Measurements from ENCODE around the gene AKAP5.

AKAP5 gene

GRCh38 chr14:64468451-64468850, 3.2 kb downstream of the AKAP5 start:
- Histone ChIP-seq H3K23ac (ENCODE audit: low read length) (no peak overlapping the region), H2BK15ac (replicated peaks; ENCODE audit: low read depth) (no peak overlapping the region), H2AK5ac (ENCODE audit: low read length) (no peak overlapping the region), H3K79me1 (ENCODE audit: low read length) (no peaks in the 10 kb centered on the region), H3K27ac (ENCODE audit: low read depth, low read length) (no peak overlapping the region), H3K56ac (ENCODE audit: low read length) (no peak overlapping the region), H3K36me3 (ENCODE audit: control insufficient read depth, insufficient read depth, low read length) (no peaks in the 10 kb centered on the region), H3K4me1 (ENCODE audit: control insufficient read depth, low read depth, low read length) (no peaks in the 10 kb centered on the region), H2BK120ac (ENCODE audit: low read depth, low read length) (no peak overlapping the region), H3K9ac (ENCODE audit: low read length) (no peak overlapping the region), H3K79me2 (ENCODE audit: control insufficient read depth, insufficient read depth, low read length) (no peaks in the 10 kb centered on the region), H3K18ac (ENCODE audit: low read length) (no peak overlapping the region), H2BK5ac (ENCODE audit: low read length) (no peak overlapping the region), H4K5ac (ENCODE audit: low read length) (no peak overlapping the region), H3K4ac (ENCODE audit: low read depth, low read length) (no peak overlapping the region), H4K8ac (ENCODE audit: low read depth, low read length) (no peak overlapping the region), H3K27me3 (ENCODE audit: insufficient read depth, low read length, poor library complexity) (no peaks in the 10 kb centered on the region), H3K4me3 (ENCODE audit: low read length) (no peak overlapping the region), H3K4me2 (ENCODE audit: low read length) (no peak overlapping the region)
- DNase-seq = no peak
- no CpG with 5 or more reads among the region's 3 CpGs for WGBS (ENCODE audit: extremely low coverage, insufficient coverage, low lambda C conversion rate)

DNA sequence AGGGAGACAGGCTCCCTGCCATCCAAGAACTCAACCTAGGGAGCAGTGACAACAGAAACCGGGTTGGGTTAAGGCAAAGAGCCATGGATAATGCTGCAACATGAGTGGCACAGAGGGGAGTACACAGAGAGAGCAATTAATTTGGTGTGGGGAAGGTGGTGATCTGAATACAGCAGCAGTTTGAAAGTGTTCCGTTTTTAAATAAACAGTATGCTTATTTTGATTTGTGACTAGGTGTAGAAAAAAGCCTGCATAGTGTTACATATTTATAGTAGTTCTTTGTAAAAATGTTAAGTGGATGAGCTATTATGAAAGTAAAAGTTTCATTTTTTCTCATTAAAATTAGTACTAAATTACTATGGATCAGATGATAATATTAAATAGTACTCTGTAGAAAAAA, 8.7 kb downstream of the AKAP5 start:
- Histone ChIP-seq H4K5ac (ENCODE audit: low read length) (no peak overlapping the region), H3K23ac (ENCODE audit: low read length) (no peak overlapping the region), H3K56ac (ENCODE audit: low read length) (no peak overlapping the region), H3K79me2 (ENCODE audit: control insufficient read depth, insufficient read depth, low read length) (no peaks in the 10 kb centered on the region), H3K4me3 (ENCODE audit: low read length) (no peak overlapping the region), H3K4me2 (ENCODE audit: low read length) (no peak overlapping the region), H3K27me3 (ENCODE audit: insufficient read depth, low read length, poor library complexity) (no peaks in the 10 kb centered on the region), H2AK5ac (ENCODE audit: low read length) (no peak overlapping the region), H3K79me1 (ENCODE audit: low read length) (no peaks in the 10 kb centered on the region), H2BK5ac (ENCODE audit: low read length) (no peak overlapping the region), H4K8ac (ENCODE audit: low read depth, low read length) (no peak overlapping the region), H3K9ac (ENCODE audit: low read length) (no peak overlapping the region), H3K18ac (ENCODE audit: low read length) (no peak overlapping the region), H3K27ac (ENCODE audit: low read depth, low read length) (no peak overlapping the region), H3K4ac (ENCODE audit: low read depth, low read length) (no peak overlapping the region), H3K36me3 (ENCODE audit: control insufficient read depth, insufficient read depth, low read length) (no peaks in the 10 kb centered on the region), H2BK15ac (replicated peaks; ENCODE audit: low read depth) (no peak overlapping the region), H3K4me1 (ENCODE audit: control insufficient read depth, low read depth, low read length) (no peaks in the 10 kb centered on the region), H2BK120ac (ENCODE audit: low read depth, low read length) (no peak overlapping the region)
- no peak for DNase-seq
- WGBS (ENCODE audit: extremely low coverage, insufficient coverage, low lambda C conversion rate) = no CpG with 5 or more reads among the region's 2 CpGs

GRCh38 chr14:64474698-64475097, 9.4 kb downstream of the AKAP5 start:
- no peak overlapping the region for H2BK120ac ChIP-seq (ENCODE audit: low read depth, low read length)
- no peak overlapping the region for H3K4me2 ChIP-seq (ENCODE audit: low read length)
- H2AK5ac ChIP-seq (ENCODE audit: low read length) = no peak overlapping the region
- no CpG with 5 or more reads among the region's 4 CpGs for WGBS (ENCODE audit: extremely low coverage, insufficient coverage, low lambda C conversion rate)
- no peak overlapping the region for H2BK5ac ChIP-seq (ENCODE audit: low read length)
- H3K4ac ChIP-seq (ENCODE audit: low read depth, low read length) = no peak overlapping the region
- H4K5ac ChIP-seq (ENCODE audit: low read length) = no peak overlapping the region
- no peaks in the 10 kb centered on the region for H3K79me2 ChIP-seq (ENCODE audit: control insufficient read depth, insufficient read depth, low read length)
- no peak overlapping the region for H3K56ac ChIP-seq (ENCODE audit: low read length)
- no peaks in the 10 kb centered on the region for H3K79me1 ChIP-seq (ENCODE audit: low read length)
- no peak overlapping the region for H3K4me3 ChIP-seq (ENCODE audit: low read length)
- H3K4me1 ChIP-seq (ENCODE audit: control insufficient read depth, low read depth, low read length) = no peaks in the 10 kb centered on the region
- H4K8ac ChIP-seq (ENCODE audit: low read depth, low read length) = no peak overlapping the region
- H3K18ac ChIP-seq (ENCODE audit: low read length) = no peak overlapping the region
- H3K23ac ChIP-seq (ENCODE audit: low read length) = no peak overlapping the region
- no peak overlapping the region for H3K9ac ChIP-seq (ENCODE audit: low read length)
- H3K36me3 ChIP-seq (ENCODE audit: control insufficient read depth, insufficient read depth, low read length) = no peaks in the 10 kb centered on the region
- no peaks in the 10 kb centered on the region for H3K27me3 ChIP-seq (ENCODE audit: insufficient read depth, low read length, poor library complexity)
- no peak overlapping the region for H3K27ac ChIP-seq (ENCODE audit: low read depth, low read length)
- no peak overlapping the region for H2BK15ac ChIP-seq (replicated peaks; ENCODE audit: low read depth)
- no peak for DNase-seq

- Histone ChIP-seq H4K5ac (ENCODE audit: low read length) (no peak overlapping the region), H3K27me3 (ENCODE audit: insufficient read depth, low read length, poor library complexity) (no peaks in the 10 kb centered on the region), H3K4me3 (ENCODE audit: low read length) (no peak overlapping the region), H2AK5ac (ENCODE audit: low read length) (no peak overlapping the region), H3K36me3 (ENCODE audit: control insufficient read depth, insufficient read depth, low read length) (no peaks in the 10 kb centered on the region), H3K4me2 (ENCODE audit: low read length) (no peak overlapping the region), H3K79me2 (ENCODE audit: control insufficient read depth, insufficient read depth, low read length) (no peaks in the 10 kb centered on the region), H2BK15ac (replicated peaks; ENCODE audit: low read depth) (no peak overlapping the region), H3K27ac (ENCODE audit: low read depth, low read length) (no peak overlapping the region), H3K4me1 (ENCODE audit: control insufficient read depth, low read depth, low read length) (no peaks in the 10 kb centered on the region), H2BK120ac (ENCODE audit: low read depth, low read length) (no peak overlapping the region), H4K8ac (ENCODE audit: low read depth, low read length) (no peak overlapping the region), H3K9ac (ENCODE audit: low read length) (no peak overlapping the region), H3K18ac (ENCODE audit: low read length) (no peak overlapping the region), H3K4ac (ENCODE audit: low read depth, low read length) (no peak overlapping the region), H3K56ac (ENCODE audit: low read length) (no peak overlapping the region), H3K79me1 (ENCODE audit: low read length) (no peaks in the 10 kb centered on the region), H2BK5ac (ENCODE audit: low read length) (no peak overlapping the region), H3K23ac (ENCODE audit: low read length) (no peak overlapping the region)
- no peak for DNase-seq
- WGBS (ENCODE audit: extremely low coverage, insufficient coverage, low lambda C conversion rate) = no CpG with 5 or more reads among the region's 8 CpGs
Measured at GRCh38 chr14:64475585-64476273, 10.4 kb downstream of the AKAP5 start.

GRCh38 chr14:64476438-64476837, 11.1 kb downstream of the AKAP5 start:
- no peaks in the 10 kb centered on the region for H3K27me3 ChIP-seq (ENCODE audit: insufficient read depth, low read length, poor library complexity)
- no peaks in the 10 kb centered on the region for H3K4me1 ChIP-seq (ENCODE audit: control insufficient read depth, low read depth, low read length)
- H3K4ac ChIP-seq (ENCODE audit: low read depth, low read length) = no peak overlapping the region
- WGBS (ENCODE audit: extremely low coverage, insufficient coverage, low lambda C conversion rate) = no CpG with 5 or more reads among the region's 8 CpGs
- H2BK15ac ChIP-seq (replicated peaks; ENCODE audit: low read depth) = no peak overlapping the region
- H4K8ac ChIP-seq (ENCODE audit: low read depth, low read length) = no peak overlapping the region
- no peak overlapping the region for H2AK5ac ChIP-seq (ENCODE audit: low read length)
- no peak overlapping the region for H3K27ac ChIP-seq (ENCODE audit: low read depth, low read length)
- H2BK120ac ChIP-seq (ENCODE audit: low read depth, low read length) = no peak overlapping the region
- no peak overlapping the region for H3K23ac ChIP-seq (ENCODE audit: low read length)
- H2BK5ac ChIP-seq (ENCODE audit: low read length) = no peak overlapping the region
- no peak overlapping the region for H3K56ac ChIP-seq (ENCODE audit: low read length)
- no peak overlapping the region for H3K18ac ChIP-seq (ENCODE audit: low read length)
- H3K4me3 ChIP-seq (ENCODE audit: low read length) = no peak overlapping the region
- no peak overlapping the region for H4K5ac ChIP-seq (ENCODE audit: low read length)
- no peak for DNase-seq
- no peaks in the 10 kb centered on the region for H3K36me3 ChIP-seq (ENCODE audit: control insufficient read depth, insufficient read depth, low read length)
- no peaks in the 10 kb centered on the region for H3K79me2 ChIP-seq (ENCODE audit: control insufficient read depth, insufficient read depth, low read length)
- no peak overlapping the region for H3K9ac ChIP-seq (ENCODE audit: low read length)
- no peaks in the 10 kb centered on the region for H3K79me1 ChIP-seq (ENCODE audit: low read length)
- no peak overlapping the region for H3K4me2 ChIP-seq (ENCODE audit: low read length)

DNA sequence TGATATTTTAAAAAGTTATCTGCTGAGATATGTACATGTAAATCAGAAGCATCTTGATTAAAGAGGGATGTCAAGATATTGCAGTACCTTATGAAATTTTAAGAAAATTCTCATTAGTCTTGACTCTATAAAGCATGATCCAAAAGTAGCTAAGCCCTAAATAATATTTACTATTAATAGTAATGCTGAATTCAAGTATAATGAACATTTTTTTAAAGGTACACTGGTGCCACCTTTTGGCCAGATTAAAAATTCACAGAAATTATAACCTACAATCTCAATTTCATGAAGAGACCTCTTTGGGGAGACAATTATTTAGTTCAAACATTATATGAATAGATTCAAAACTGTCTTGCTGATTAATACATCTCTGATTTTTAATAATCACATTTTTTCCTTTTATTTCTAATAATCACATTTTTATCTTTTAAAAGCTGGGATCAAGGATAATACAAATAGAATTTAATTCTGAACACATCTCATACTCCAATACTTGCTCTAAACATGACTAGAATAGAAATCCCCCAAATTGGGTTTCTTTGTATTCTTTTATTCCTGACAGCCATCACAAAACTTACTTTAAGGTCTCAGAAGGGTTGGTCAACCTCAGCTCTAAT, 13.4 kb downstream of the AKAP5 start:
- Histone ChIP-seq H3K4ac (ENCODE audit: low read depth, low read length) (no peak overlapping the region), H3K79me2 (ENCODE audit: control insufficient read depth, insufficient read depth, low read length) (no peaks in the 10 kb centered on the region)
- no peak for DNase-seq

More for the DNA sequence above, 13.4 kb downstream of the AKAP5 start:
- H3K9ac ChIP-seq (ENCODE audit: low read length) = no peak overlapping the region
- no peaks in the 10 kb centered on the region for H3K4me1 ChIP-seq (ENCODE audit: control insufficient read depth, low read depth, low read length)
- no peak overlapping the region for H3K56ac ChIP-seq (ENCODE audit: low read length)
- H3K36me3 ChIP-seq (ENCODE audit: control insufficient read depth, insufficient read depth, low read length) = no peaks in the 10 kb centered on the region
- H4K8ac ChIP-seq (ENCODE audit: low read depth, low read length) = no peak overlapping the region
- no peak overlapping the region for H4K5ac ChIP-seq (ENCODE audit: low read length)
- H2BK5ac ChIP-seq (ENCODE audit: low read length) = no peak overlapping the region
- no peak overlapping the region for H3K18ac ChIP-seq (ENCODE audit: low read length)
- no peak overlapping the region for H3K4me3 ChIP-seq (ENCODE audit: low read length)
- no peak overlapping the region for H2BK120ac ChIP-seq (ENCODE audit: low read depth, low read length)
- no peak overlapping the region for H3K23ac ChIP-seq (ENCODE audit: low read length)
- no peaks in the 10 kb centered on the region for H3K79me1 ChIP-seq (ENCODE audit: low read length)
- H3K27me3 ChIP-seq (ENCODE audit: insufficient read depth, low read length, poor library complexity) = no peaks in the 10 kb centered on the region
- no peak overlapping the region for H2AK5ac ChIP-seq (ENCODE audit: low read length)
- H3K4me2 ChIP-seq (ENCODE audit: low read length) = no peak overlapping the region
- H2BK15ac ChIP-seq (replicated peaks; ENCODE audit: low read depth) = no peak overlapping the region
- no peak overlapping the region for H3K27ac ChIP-seq (ENCODE audit: low read depth, low read length)

Measured in mesendoderm (in vitro differentiated cells).